Erythroblast (primary cell): ENCODE measurements around the gene GSN.

ENCODE experiments used
- GATA1 ChIP-seq: IDR thresholded peaks from 2 replicates; pipeline ENCODE4 v1.6.1; 2011; ENCODE audit warnings: low read depth, mild to moderate bottlenecking, control low read depth, low read length, moderate library complexity
- POLR2A ChIP-seq: IDR thresholded peaks from 2 replicates; pipeline ENCODE4 v1.6.1; 2011; ENCODE audit warnings: mild to moderate bottlenecking, low read length

DNA sequence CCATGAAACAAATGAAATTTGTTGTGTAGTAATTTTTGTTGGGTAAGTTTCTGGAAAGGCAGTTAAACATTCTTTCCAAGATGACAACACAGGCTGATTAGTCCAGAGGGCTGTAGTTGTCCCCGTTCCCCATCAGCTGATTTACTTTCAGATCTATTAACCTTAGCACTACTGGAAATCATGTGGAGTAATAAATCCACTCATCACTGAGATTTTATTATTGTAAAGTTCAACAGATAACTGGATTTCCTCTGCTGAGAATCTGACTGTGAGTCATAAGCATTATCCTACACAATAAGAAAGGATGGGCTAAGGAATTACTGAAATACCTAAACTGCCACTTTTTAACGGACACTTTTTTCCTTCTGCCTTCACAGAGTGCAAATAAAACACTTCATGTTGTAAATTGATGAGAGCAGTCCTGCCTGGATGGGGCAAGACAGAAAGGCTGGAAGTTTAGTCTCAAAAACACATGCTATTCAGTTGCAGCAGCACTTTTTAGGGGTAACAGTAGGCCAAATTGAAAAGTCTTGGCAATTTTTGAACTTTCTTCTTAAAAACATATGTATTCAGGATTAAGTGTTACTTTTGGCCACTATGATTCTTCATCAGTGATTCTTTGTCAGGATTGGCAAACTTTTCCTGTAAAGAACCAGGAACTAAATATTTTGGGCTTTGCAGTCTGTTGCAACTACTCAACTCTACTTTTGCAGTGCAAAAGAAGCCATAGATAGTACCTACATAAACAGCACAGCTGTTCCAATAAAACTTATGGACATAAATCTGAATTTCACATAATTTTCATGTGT is 95.1 kb downstream of the GSN start:
- no peak for TF ChIP-seq POLR2A
- no peak for TF ChIP-seq GATA1
